Nephron (organoid): Measurements from ENCODE around the gene RAPH1.

Source experiments
- H3K27ac Mint-ChIP-seq, 3 experiments: 2 replicates each; pipeline ENCODE4 v1.8.0; 2020; ENCODE audit warnings: mixed read lengths in 3 of 3, mild to moderate bottlenecking in 2 of 3, moderate library complexity in 1 of 3
- H3K27me3 Mint-ChIP-seq: 2 replicates; pipeline ENCODE4 v1.8.0; 2021; ENCODE audit warnings: low read depth, mild to moderate bottlenecking, moderate library complexity, mixed read lengths
- H3K36me3 Mint-ChIP-seq: 2 replicates; pipeline ENCODE4 v1.8.0; 2020; ENCODE audit warnings: low read depth, mixed read lengths
- H3K4me1 Mint-ChIP-seq: 2 replicates; pipeline ENCODE4 v1.8.0; 2020; ENCODE audit warnings: mixed read lengths
- H3K4me3 Mint-ChIP-seq, 3 experiments: 2 replicates each; pipeline ENCODE4 v1.8.0; 2020; ENCODE audit warnings: mild to moderate bottlenecking in 3 of 3, mixed read lengths in 3 of 3, moderate library complexity in 2 of 3
- H3K9me3 Mint-ChIP-seq: 2 replicates; pipeline ENCODE4 v1.8.0; 2020; ENCODE audit warnings: mixed read lengths
- CTCF ChIP-seq, 3 experiments: fragments of 200-600 bp; sonication (generic); IDR thresholded peaks; one replicate each; pipeline ENCODE4 v1.5.0; 2021; ENCODE audit warnings: antibody characterized with exemption in 3 of 3; ENCODE audit not compliant: unreplicated experiment in 3 of 3

Gene RAPH1

GRCh38 chr2:203580844-203581243, 45.7 kb upstream of the RAPH1 start:
- no peaks in the 10 kb centered on the region for H3K36me3 Mint-ChIP-seq
- H3K4me3 Mint-ChIP-seq: no peak overlapping the region
- no peaks in the 10 kb centered on the region for H3K27me3 Mint-ChIP-seq
- peak overlapping the region; percentile 50 to 65 (median 54) for H3K27ac Mint-ChIP-seq
- H3K4me1 Mint-ChIP-seq: peaks cover 50% of the 10 kb centered on the region
- TF ChIP-seq CTCF (IDR thresholded peaks at IDR 0.05; ENCODE audit: unreplicated experiment in 3 of 3): no peak
- H3K9me3 Mint-ChIP-seq: no peaks in the 10 kb centered on the region

DNA sequence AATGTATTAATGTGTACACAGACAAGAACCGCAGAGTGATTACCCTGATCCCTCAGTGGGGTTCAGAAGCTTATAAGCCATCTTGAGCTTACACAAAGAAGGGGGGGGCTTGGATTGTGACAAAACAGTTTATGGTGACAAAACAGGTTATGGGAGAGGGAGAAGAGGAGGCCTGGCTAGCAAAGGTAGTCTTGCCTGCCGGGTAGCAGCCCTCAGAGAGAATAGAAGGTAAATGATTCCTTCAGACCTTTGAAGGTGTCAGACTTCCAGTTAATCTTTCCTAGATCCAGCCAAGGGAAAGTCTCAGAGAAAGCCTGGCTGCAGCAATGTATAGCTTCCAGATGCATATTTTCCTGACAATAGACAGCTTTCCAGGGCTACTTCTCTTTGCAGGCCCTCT, 44.6 kb upstream of the RAPH1 start:
- H3K9me3 Mint-ChIP-seq: no peaks in the 10 kb centered on the region
- H3K27me3 Mint-ChIP-seq: no peaks in the 10 kb centered on the region
- peaks cover 50% of the 10 kb centered on the region for H3K4me1 Mint-ChIP-seq
- peak overlapping the region; percentile 71 to 91 (median 90) for H3K27ac Mint-ChIP-seq
- no peaks in the 10 kb centered on the region for H3K36me3 Mint-ChIP-seq
- no peak overlapping the region for H3K4me3 Mint-ChIP-seq
- TF ChIP-seq CTCF (IDR thresholded peaks at IDR 0.05; ENCODE audit: unreplicated experiment in 3 of 3): no peak

- peaks cover 51% of the 10 kb centered on the region for H3K4me1 Mint-ChIP-seq
- no peaks in the 10 kb centered on the region for H3K9me3 Mint-ChIP-seq
- H3K27me3 Mint-ChIP-seq: no peaks in the 10 kb centered on the region
- no peak for TF ChIP-seq CTCF (IDR thresholded peaks at IDR 0.05; ENCODE audit: unreplicated experiment in 3 of 3)
- no peaks in the 10 kb centered on the region for H3K36me3 Mint-ChIP-seq
- no peak overlapping the region for H3K4me3 Mint-ChIP-seq
- H3K27ac Mint-ChIP-seq: peak overlapping the region; percentile 71 to 91 (median 90)
These were observed 43.9 kb upstream of the RAPH1 start for GRCh38 chr2:203578759-203579643.

DNA sequence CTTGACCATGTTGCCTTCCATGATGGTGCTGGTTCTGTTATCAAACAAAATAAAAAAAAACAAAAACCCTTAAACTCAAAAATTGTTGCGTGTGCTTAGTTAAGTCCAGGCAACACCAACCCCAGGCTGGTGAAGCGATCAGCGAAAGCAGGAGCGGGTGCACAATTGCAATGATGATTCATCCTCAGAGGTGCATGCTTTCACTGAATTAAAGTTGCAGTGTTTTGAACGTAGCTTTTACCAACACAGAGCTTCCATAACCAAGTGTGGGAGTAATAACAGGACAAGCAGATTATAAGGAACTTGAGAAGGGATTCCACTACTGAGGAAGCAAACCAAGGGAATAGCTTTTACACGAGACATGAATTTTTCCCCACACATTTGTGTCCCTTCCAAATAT, 39.7 kb upstream of the RAPH1 start:
- no peak for TF ChIP-seq CTCF (IDR thresholded peaks at IDR 0.05; ENCODE audit: unreplicated experiment in 3 of 3)

DNA sequence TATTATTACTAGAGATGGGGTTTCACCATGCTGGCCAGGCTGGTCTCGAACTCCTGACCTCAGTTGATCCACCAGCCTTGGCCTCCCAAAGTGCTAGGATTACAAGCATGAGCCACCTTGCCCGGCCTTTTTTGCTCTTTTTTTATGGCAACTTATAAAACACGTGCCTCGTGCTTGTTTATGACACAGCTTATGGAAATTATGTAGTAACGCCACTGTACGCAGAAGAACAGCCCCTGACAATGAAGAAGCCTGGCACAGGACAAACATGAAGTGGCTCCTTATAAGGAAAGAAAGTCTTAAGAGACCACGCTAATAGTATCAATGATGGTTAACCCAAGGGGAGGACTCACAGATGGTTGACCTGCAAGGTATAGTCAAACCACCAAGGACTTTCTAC, 37.2 kb upstream of the RAPH1 start:
- H3K36me3 Mint-ChIP-seq: no peaks in the 10 kb centered on the region
- TF ChIP-seq CTCF (IDR thresholded peaks at IDR 0.05; ENCODE audit: unreplicated experiment in 3 of 3): no peak
- H3K27me3 Mint-ChIP-seq: no peaks in the 10 kb centered on the region
- no peak overlapping the region for H3K4me3 Mint-ChIP-seq
- H3K9me3 Mint-ChIP-seq: no peaks in the 10 kb centered on the region
- H3K4me1 Mint-ChIP-seq: peaks cover 19% of the 10 kb centered on the region
- H3K27ac Mint-ChIP-seq: no peak overlapping the region

More for the DNA sequence above, 39.7 kb upstream of the RAPH1 start:
- H3K36me3 Mint-ChIP-seq: no peaks in the 10 kb centered on the region
- no peaks in the 10 kb centered on the region for H3K9me3 Mint-ChIP-seq
- no peak overlapping the region for H3K4me3 Mint-ChIP-seq
- H3K27ac Mint-ChIP-seq: peak overlapping the region in 2 of 3 experiments; percentile 33 to 38
- peaks cover 32% of the 10 kb centered on the region for H3K4me1 Mint-ChIP-seq
- H3K27me3 Mint-ChIP-seq: no peaks in the 10 kb centered on the region
